NB4 (cell line): Measurements from ENCODE around the gene HS3ST6.

ENCODE experiments used
- CTCF ChIP-seq: IDR thresholded peaks from one replicate; pipeline ENCODE4 v1.5.1; 2012; ENCODE audit warnings: low read depth, low read length
- POLR2A ChIP-seq: IDR thresholded peaks from 2 replicates; pipeline ENCODE4 v1.6.1; 2011; ENCODE audit warnings: mild to moderate bottlenecking; ENCODE audit not compliant: insufficient read length; ENCODE audit errors: extremely low read depth

DNA sequence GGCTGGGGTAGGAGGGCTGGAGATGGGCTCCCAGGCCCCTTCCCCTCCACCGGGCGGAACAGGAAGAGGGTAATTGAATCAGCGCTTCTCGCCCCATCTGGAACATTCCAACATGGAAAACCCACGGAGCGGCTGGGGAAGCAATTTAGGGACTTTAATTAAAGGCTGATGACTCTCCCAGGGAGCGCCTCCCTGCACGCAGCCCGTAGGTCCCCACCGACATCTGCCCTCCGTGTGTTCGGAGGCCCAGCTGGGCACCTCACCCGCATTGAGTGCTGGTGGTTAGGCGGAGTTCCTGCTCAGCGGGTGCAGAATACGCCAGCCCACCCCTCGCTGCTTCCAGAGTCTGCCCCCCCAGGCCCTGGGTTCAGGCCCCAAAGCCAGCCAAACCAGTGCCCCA lies 10.0 kb downstream of the HS3ST6 start:
- TF ChIP-seq CTCF (no peak), POLR2A (no peak)
